Right atrium auricular region (tissue), 2 donors: Measurements from ENCODE around the gene KCNQ1. TPM values are rescaled to one million over a fixed set of nuclear protein-coding genes. Genes with fewer than 3 reads are reported as not detected.

Experiments
- DNase-seq: peaks from one replicate; pipeline ENCODE4 v3.0.0-alpha.2; 2019; ENCODE audit warnings: low spot score
- H3K27ac ChIP-seq, 2 donors: fragments of 200-600 bp; sonication (generic); 1 replicate in 1 of 2; 2 replicates in 1 of 2; pipeline ENCODE4 v1.5.1; 2016 to 2019
- H3K27me3 ChIP-seq, 2 donors: fragments of 200-600 bp; sonication (generic); one replicate each; pipeline versions ENCODE4 v1.5.1 to v1.6.0; 2017 to 2019
- H3K36me3 ChIP-seq: fragments of 200-600 bp; sonication (generic); one replicate; pipeline ENCODE4 v1.5.1; 2016
- H3K4me1 ChIP-seq, 2 donors: fragments of 200-600 bp; sonication (generic); one replicate each; pipeline versions ENCODE4 v1.5.1 to v1.6.0; 2017 to 2019
- H3K4me3 ChIP-seq, 2 donors: fragments of 200-600 bp; sonication (generic); 1 replicate in 1 of 2; 2 replicates in 1 of 2; pipeline ENCODE4 v1.5.1; 2017 to 2019; ENCODE audit warnings: mild to moderate bottlenecking in 1 of 2, moderate library complexity in 1 of 2
- H3K9me3 ChIP-seq, 2 donors: fragments of 200-600 bp; sonication (generic); one replicate each; pipeline ENCODE4 v1.5.1; 2019
- total RNA-seq, 2 donors: library from RNA; depleted of rRNA; stranded (reverse); fragments of >200 nt; gene quantifications; one replicate each; pipeline ENCODE4 v1.1.0, GENCODE V29; 2016
- TF ChIP-seq, protein P1 (sequence below), 2 donors: fragments of 200-600 bp; sonication (generic); IDR thresholded peaks; one replicate each; pipeline ENCODE4 v1.5.1; 2019; ENCODE audit warnings: antibody characterized with exemption in 2 of 2

Gene KCNQ1
- total RNA-seq, 2 donors from 2014 or later, result 12.7 to 25.1 TPM

- Histone ChIP-seq H3K27ac (no peak overlapping the region), H3K4me1 (peaks cover 0 to 12% of the 10 kb centered on the region in 2 donors), H3K9me3 (peaks cover 0 to 8% of the 10 kb centered on the region in 2 donors), H3K27me3 (no peaks in the 10 kb centered on the region), H3K36me3 (no peaks in the 10 kb centered on the region), H3K4me3 (no peak overlapping the region)
- TF ChIP-seq, protein P1, sequence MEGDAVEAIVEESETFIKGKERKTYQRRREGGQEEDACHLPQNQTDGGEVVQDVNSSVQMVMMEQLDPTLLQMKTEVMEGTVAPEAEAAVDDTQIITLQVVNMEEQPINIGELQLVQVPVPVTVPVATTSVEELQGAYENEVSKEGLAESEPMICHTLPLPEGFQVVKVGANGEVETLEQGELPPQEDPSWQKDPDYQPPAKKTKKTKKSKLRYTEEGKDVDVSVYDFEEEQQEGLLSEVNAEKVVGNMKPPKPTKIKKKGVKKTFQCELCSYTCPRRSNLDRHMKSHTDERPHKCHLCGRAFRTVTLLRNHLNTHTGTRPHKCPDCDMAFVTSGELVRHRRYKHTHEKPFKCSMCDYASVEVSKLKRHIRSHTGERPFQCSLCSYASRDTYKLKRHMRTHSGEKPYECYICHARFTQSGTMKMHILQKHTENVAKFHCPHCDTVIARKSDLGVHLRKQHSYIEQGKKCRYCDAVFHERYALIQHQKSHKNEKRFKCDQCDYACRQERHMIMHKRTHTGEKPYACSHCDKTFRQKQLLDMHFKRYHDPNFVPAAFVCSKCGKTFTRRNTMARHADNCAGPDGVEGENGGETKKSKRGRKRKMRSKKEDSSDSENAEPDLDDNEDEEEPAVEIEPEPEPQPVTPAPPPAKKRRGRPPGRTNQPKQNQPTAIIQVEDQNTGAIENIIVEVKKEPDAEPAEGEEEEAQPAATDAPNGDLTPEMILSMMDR (IDR thresholded peaks at IDR 0.05), result no peak
- no peak for DNase-seq
Measured at GRCh38 chr11:2706321-2706720, 261.5 kb downstream of the KCNQ1 start.

- Histone ChIP-seq H3K27me3 (no peaks in the 10 kb centered on the region), H3K9me3 (peaks cover 0 to 8% of the 10 kb centered on the region in 2 donors), H3K4me1 (peaks cover 0 to 12% of the 10 kb centered on the region in 2 donors), H3K27ac (no peak overlapping the region), H3K4me3 (no peak overlapping the region), H3K36me3 (no peaks in the 10 kb centered on the region)
- DNase-seq, result no peak
- TF ChIP-seq, protein P1 (IDR thresholded peaks at IDR 0.05), result no peak
Measured at GRCh38 chr11:2707736-2708135, 262.9 kb downstream of the KCNQ1 start.

GRCh38 chr11:2708151-2708581 is 263.4 kb downstream of the KCNQ1 start:
- no peaks in the 10 kb centered on the region for H3K27me3 ChIP-seq
- no peaks in the 10 kb centered on the region for H3K36me3 ChIP-seq
- DNase-seq, result peak; percentile 68
- H3K4me1 ChIP-seq, result peaks cover 0 to 12% of the 10 kb centered on the region in 2 donors
- TF ChIP-seq, protein P1 (IDR thresholded peaks at IDR 0.05), result no peak
- peaks cover 0 to 8% of the 10 kb centered on the region in 2 donors for H3K9me3 ChIP-seq
- H3K4me3 ChIP-seq, result no peak overlapping the region
- peak overlapping the region in 1 of 2 donors; percentile 1 for H3K27ac ChIP-seq

DNA sequence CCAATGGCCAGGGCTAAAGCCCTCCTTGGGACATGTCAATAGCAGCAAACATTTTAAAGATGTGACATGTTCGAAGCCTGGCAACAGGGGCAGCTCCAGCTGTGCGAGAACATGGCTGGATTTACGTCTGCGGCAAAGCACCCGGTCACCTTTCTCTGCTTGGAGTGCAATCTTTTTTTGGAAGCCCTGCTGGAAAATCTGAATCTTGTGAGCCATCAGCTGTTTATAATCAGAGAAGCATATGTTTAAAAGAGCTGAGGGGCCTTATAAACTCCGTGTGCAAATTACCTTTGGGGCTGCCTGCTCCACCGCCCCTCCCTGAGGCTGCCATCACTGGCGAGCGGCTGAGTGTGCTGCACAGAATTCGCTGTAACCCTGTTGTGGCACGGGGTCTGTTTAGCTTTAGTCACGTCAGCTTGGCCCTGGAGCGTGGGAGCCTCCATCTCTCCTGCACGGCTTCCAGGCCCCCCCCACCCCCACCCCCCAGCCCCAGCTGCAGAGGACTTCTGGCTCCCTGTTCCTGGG is 264.0 kb downstream of the KCNQ1 start:
- TF ChIP-seq, protein P1 (IDR thresholded peaks at IDR 0.05), result no peak
- Histone ChIP-seq H3K4me3 (no peak overlapping the region), H3K27me3 (no peaks in the 10 kb centered on the region), H3K9me3 (peaks cover 0 to 8% of the 10 kb centered on the region in 2 donors), H3K36me3 (no peaks in the 10 kb centered on the region), H3K27ac (peak overlapping the region in 1 of 2 donors; percentile 1), H3K4me1 (peaks cover 0 to 12% of the 10 kb centered on the region in 2 donors)
- DNase-seq, result no peak

DNA sequence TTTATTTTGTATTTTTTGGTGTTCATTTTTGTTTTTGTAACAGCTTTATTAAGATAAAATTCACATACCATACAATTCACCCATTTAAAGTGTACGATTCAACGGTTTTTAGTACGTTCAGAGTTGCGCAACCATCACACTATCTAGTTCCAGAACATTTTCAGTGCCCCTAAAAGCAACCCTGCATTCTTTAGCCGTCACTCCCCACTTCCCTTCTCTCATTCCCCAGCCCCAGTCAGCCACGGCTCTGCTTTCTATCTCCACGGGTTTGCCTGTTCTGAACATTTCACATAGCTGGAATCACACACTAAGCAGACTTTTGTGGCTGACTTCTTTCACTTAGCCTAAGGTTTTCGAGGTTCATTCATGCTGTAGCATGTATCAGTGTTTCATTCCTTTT is 264.6 kb downstream of the KCNQ1 start:
- H3K9me3 ChIP-seq, result peaks cover 0 to 8% of the 10 kb centered on the region in 2 donors
- no peak overlapping the region for H3K27ac ChIP-seq
- TF ChIP-seq, protein P1 (IDR thresholded peaks at IDR 0.05), result no peak
- no peaks in the 10 kb centered on the region for H3K36me3 ChIP-seq
- DNase-seq, result no peak
- H3K4me3 ChIP-seq, result no peak overlapping the region
- H3K27me3 ChIP-seq, result no peaks in the 10 kb centered on the region
- peaks cover 0 to 12% of the 10 kb centered on the region in 2 donors for H3K4me1 ChIP-seq

- Histone ChIP-seq H3K4me1 (peaks cover 0 to 19% of the 10 kb centered on the region in 2 donors), H3K27ac (no peak overlapping the region), H3K9me3 (peaks cover 0 to 8% of the 10 kb centered on the region in 2 donors), H3K36me3 (no peaks in the 10 kb centered on the region), H3K4me3 (no peak overlapping the region), H3K27me3 (no peaks in the 10 kb centered on the region)
- TF ChIP-seq, protein P1 (IDR thresholded peaks at IDR 0.05), result no peak
- DNase-seq, result no peak
Measured at GRCh38 chr11:2711161-2711560, 266.4 kb downstream of the KCNQ1 start.
